Measurements from ENCODE around the gene BRIP1. TPM values are rescaled to one million over a fixed set of nuclear protein-coding genes. Genes with fewer than 3 reads are reported as not detected.

BRIP1 gene
- polyA plus RNA-seq, 2 donors = 1.4 to 1.7 TPM

GRCh38 chr17:61635913-61636432, 227.4 kb downstream of the BRIP1 start:
- WGBS, 2 donors = 10 to 12% methylated on average over 3 of the region's 3 CpGs
- Histone ChIP-seq H3K4me3 (ENCODE audit: low read depth in 1 of 2, low read length in 2 of 2) (no peak overlapping the region), H3K9me3 (ENCODE audit: control insufficient read depth in 2 of 2, insufficient read depth in 1 of 2, low read depth in 1 of 2, low read length in 1 of 2) (no peaks in the 10 kb centered on the region), H3K27me3 (ENCODE audit: control insufficient read depth in 1 of 2, insufficient read depth in 2 of 2, low read length in 2 of 2) (no peaks in the 10 kb centered on the region), H3K36me3 (ENCODE audit: control insufficient read depth in 2 of 2, insufficient read depth in 2 of 2, low read length in 1 of 2) (no peaks in the 10 kb centered on the region), H3K27ac (ENCODE audit: low read depth in 2 of 2, low read length in 1 of 2) (no peak overlapping the region), H3K4me1 (ENCODE audit: control insufficient read depth in 2 of 2, insufficient read depth in 2 of 2, low read length in 1 of 2) (no peaks in the 10 kb centered on the region)

- no peak overlapping the region for H3K27ac ChIP-seq (ENCODE audit: low read depth in 2 of 2, low read length in 1 of 2)
- peaks cover 0 to 3% of the 10 kb centered on the region in 2 donors for H3K27me3 ChIP-seq (ENCODE audit: control insufficient read depth in 1 of 2, insufficient read depth in 2 of 2, low read length in 2 of 2)
- no peak overlapping the region for H3K4me3 ChIP-seq (ENCODE audit: low read depth in 1 of 2, low read length in 2 of 2)
- H3K9me3 ChIP-seq (ENCODE audit: control insufficient read depth in 2 of 2, insufficient read depth in 1 of 2, low read depth in 1 of 2, low read length in 1 of 2) = no peaks in the 10 kb centered on the region
- 79 to 82% methylated on average over 5 of the region's 5 CpGs for WGBS, 2 donors
- H3K36me3 ChIP-seq (ENCODE audit: control insufficient read depth in 2 of 2, insufficient read depth in 2 of 2, low read length in 1 of 2) = no peaks in the 10 kb centered on the region
- H3K4me1 ChIP-seq (ENCODE audit: control insufficient read depth in 2 of 2, insufficient read depth in 2 of 2, low read length in 1 of 2) = no peaks in the 10 kb centered on the region
Observed at GRCh38 chr17:61634942-61635538, 228.3 kb downstream of the BRIP1 start.

- H3K9me3 ChIP-seq (ENCODE audit: control insufficient read depth in 2 of 2, insufficient read depth in 1 of 2, low read depth in 1 of 2, low read length in 1 of 2) = no peaks in the 10 kb centered on the region
- no peak overlapping the region for H3K27ac ChIP-seq (ENCODE audit: low read depth in 2 of 2, low read length in 1 of 2)
- H3K36me3 ChIP-seq (ENCODE audit: control insufficient read depth in 2 of 2, insufficient read depth in 2 of 2, low read length in 1 of 2) = no peaks in the 10 kb centered on the region
- H3K27me3 ChIP-seq (ENCODE audit: control insufficient read depth in 1 of 2, insufficient read depth in 2 of 2, low read length in 2 of 2) = peaks cover 0 to 6% of the 10 kb centered on the region in 2 donors
- no peak overlapping the region for H3K4me3 ChIP-seq (ENCODE audit: low read depth in 1 of 2, low read length in 2 of 2)
- H3K4me1 ChIP-seq (ENCODE audit: control insufficient read depth in 2 of 2, insufficient read depth in 2 of 2, low read length in 1 of 2) = no peaks in the 10 kb centered on the region
Observed at GRCh38 chr17:61634011-61634539, 229.3 kb downstream of the BRIP1 start.

GRCh38 chr17:61632826-61633225, 230.5 kb downstream of the BRIP1 start:
- Histone ChIP-seq H3K4me1 (ENCODE audit: control insufficient read depth in 2 of 2, insufficient read depth in 2 of 2, low read length in 1 of 2) (no peaks in the 10 kb centered on the region), H3K27me3 (ENCODE audit: control insufficient read depth in 1 of 2, insufficient read depth in 2 of 2, low read length in 2 of 2) (peaks cover 0 to 6% of the 10 kb centered on the region in 2 donors), H3K9me3 (ENCODE audit: control insufficient read depth in 2 of 2, insufficient read depth in 1 of 2, low read depth in 1 of 2, low read length in 1 of 2) (no peaks in the 10 kb centered on the region), H3K27ac (ENCODE audit: low read depth in 2 of 2, low read length in 1 of 2) (no peak overlapping the region), H3K36me3 (ENCODE audit: control insufficient read depth in 2 of 2, insufficient read depth in 2 of 2, low read length in 1 of 2) (no peaks in the 10 kb centered on the region), H3K4me3 (ENCODE audit: low read depth in 1 of 2, low read length in 2 of 2) (no peak overlapping the region)
- 88 to 91% methylated on average over 1 of the region's 1 CpG for WGBS, 2 donors

- no peak overlapping the region for H3K4me3 ChIP-seq (ENCODE audit: low read depth in 1 of 2, low read length in 2 of 2)
- H3K9me3 ChIP-seq (ENCODE audit: control insufficient read depth in 2 of 2, insufficient read depth in 1 of 2, low read depth in 1 of 2, low read length in 1 of 2) = no peaks in the 10 kb centered on the region
- 68 to 76% methylated on average over 1 of the region's 1 CpG for WGBS, 2 donors
- no peaks in the 10 kb centered on the region for H3K36me3 ChIP-seq (ENCODE audit: control insufficient read depth in 2 of 2, insufficient read depth in 2 of 2, low read length in 1 of 2)
- peaks cover 0 to 6% of the 10 kb centered on the region in 2 donors for H3K27me3 ChIP-seq (ENCODE audit: control insufficient read depth in 1 of 2, insufficient read depth in 2 of 2, low read length in 2 of 2)
- H3K27ac ChIP-seq (ENCODE audit: low read depth in 2 of 2, low read length in 1 of 2) = no peak overlapping the region
- H3K4me1 ChIP-seq (ENCODE audit: control insufficient read depth in 2 of 2, insufficient read depth in 2 of 2, low read length in 1 of 2) = no peaks in the 10 kb centered on the region
Observed at GRCh38 chr17:61631800-61632199, 231.5 kb downstream of the BRIP1 start.

Other genes with a start within 250 kb of the BRIP1 start
- 1 to 10 TPM; 2.1 to 2.3 TPM for gene INTS2, start 64.5 kb upstream of the BRIP1 start, polyA plus RNA-seq
- 1 to 10 TPM; 6.5 to 7.1 TPM for gene MED13, start 201.8 kb upstream of the BRIP1 start, polyA plus RNA-seq